HG02943 (cell line): ENCODE data around the gene KRT86.
"Not testable (repeated sequence)": the region's sequence is repeated elsewhere in the genome, so short reads cannot be mapped to it uniquely, and the experiment has no call there.

Experiments used
- ATAC-seq: cut with Tn5 transposase; IDR thresholded peaks from one replicate; pipeline ENCODE4 v1.9.1; 2021; ENCODE audit warnings: mild to moderate bottlenecking, low read depth, moderate library complexity; ENCODE audit not compliant: unreplicated experiment

The KRT86 gene

DNA sequence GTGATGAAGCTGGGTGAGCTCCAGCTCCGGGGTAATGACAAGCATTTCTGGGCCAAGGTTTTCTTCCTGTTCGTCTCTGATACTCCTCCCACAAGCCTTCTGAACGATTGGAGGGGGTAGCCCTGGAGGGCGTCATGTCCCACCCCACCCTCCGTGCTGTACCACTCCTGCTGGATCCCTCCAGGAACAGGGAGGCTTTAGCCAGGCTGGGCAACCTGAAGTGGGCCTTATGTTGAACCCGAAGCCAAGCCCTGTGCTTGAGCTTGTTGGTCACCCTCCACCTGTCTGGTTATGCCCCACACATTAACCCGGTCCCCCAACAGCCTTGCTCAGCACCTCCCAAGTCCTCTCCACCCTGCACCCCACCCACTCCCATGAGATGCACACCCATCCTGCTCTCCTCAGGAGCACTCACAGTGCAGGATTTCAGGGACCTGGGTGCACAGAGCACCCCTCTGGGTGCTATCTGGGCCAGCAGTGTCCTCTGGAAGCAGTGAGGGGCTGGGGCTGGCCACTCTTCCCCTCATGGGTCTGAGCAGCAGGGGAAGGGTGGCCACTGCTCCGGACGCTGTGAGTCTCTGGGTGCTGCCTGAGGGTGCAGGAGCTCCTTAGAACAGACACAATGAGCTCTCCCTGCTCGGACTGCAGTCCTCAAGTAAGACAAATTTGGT lies 53.5 kb downstream of the KRT86 start:
- no peak for ATAC-seq

DNA sequence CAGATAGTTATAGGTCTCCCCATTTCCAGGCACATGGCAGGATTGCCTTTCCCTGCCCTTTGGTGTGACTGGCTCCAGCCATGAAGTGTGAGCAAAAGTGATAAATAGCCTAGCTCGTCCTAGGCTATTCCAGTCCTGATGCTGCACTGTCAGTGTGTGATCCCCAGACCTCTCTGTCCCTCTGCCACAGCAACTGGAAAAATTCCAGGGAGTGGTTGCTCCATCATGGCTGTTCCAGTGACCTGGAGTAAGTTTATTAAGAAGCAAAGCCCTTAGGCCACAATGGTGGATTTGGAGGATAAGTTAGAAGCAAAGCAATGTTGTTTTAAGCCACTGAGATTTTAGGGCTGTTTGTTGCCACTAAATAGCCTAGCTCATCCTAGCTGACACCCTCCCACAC lies 56.6 kb downstream of the KRT86 start:
- no peak for ATAC-seq

DNA sequence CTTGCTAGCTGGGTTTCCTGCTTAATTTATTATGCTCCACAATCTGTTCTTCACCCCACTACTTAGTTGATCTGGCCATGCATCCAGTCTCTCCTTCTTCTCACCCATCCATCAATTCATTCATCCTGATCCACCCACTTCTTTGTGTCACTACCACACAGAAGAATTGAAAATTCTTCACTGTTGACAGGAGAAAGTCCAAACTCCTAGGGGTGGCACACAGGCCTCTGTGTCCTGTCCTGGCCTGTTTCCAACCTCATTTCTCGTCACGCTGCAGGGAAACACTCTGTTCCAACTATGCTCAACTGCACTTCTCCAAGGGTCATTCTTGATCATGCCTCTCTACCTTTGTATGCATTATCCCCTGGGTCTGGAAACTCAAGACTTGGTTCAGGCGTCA lies 57.4 kb downstream of the KRT86 start:
- ATAC-seq: no peak

DNA sequence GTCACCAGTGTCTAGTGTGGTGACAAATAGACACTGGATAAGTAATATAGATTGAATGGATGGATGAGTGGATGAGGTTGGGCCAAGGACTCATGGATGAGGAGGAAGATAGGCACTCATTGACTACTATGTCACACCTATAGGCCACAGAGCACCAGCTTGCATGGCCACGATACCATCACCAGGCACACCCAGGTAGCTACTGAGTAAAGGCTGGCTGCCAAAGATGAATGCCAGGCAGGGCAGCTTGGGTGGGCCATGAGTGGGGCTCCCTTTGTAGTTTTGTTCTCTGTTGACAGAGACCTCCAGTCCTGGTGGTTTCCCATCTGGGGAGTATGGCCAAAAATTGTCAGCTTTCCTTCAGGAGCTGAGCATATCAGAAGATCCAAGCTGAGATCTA lies 57.9 kb downstream of the KRT86 start:
- no peak for ATAC-seq

DNA sequence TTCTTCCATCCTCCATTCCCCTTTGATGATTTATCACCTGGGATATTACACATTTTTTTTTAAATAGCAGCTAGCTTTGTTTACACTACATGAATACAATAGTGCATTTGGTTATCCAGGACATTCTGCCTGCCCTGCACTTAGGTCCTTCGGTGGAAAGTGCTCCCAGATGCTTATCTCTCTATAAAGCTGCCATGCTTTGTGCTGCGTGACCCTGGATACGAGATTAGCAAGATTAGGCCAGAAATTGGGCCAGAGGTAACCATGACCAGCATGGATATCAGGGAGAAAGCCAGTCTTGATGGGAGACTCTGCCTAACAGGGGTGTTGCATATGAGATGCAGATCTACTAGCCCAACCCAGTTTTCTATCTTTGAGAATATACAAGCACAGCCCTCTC lies 58.9 kb downstream of the KRT86 start:
- ATAC-seq: no peak

DNA sequence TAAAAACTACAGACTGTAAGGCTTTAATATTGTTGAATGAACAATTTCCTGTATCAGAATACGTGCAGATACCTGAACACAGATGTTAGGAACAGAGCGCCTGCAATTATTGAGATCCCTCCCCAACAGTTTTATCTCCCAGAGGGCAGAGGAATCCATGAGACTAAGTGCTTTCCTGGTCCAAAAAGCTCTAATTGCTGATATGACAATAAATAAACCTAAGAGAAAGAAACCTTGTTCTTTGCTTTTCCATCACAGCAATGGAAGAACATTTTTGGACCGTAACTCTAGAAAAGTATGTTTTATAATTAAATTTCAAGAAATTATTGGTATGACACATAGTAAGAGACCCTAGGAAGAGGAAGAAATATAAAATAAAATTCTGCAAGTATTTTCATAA lies 59.7 kb downstream of the KRT86 start:
- no peak for ATAC-seq

DNA sequence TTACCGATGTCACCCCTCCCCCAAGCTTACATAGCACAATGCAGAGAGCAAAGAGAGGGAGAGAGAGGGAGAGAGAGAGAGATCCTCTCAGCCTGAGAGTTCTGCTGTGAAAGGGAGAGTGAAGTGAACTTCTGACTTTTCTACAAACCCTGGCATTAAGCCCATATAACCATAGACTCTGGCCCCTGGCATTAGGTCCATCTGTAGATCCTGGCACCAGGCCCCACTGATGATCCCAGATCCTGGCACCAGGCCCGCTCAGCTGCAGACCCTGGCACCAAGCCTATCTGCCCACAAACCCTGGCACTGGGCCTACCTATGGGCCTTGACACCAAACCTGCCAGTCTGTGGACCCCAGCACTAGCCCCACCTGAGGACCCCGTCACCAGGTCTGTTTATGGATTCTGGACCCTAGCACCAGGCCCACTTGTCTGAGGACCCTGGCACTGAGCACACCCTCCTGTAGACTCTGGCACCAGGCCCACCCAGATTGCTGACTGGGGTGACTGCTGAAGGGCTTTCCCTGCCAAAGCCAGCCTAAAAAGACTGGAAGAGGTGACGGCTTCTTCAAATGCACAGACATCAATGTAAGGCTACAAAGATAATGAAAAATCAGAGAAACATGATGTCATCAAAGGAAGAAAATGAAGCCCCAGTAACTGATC lies 61.3 kb downstream of the KRT86 start:
- ATAC-seq: no peak

DNA sequence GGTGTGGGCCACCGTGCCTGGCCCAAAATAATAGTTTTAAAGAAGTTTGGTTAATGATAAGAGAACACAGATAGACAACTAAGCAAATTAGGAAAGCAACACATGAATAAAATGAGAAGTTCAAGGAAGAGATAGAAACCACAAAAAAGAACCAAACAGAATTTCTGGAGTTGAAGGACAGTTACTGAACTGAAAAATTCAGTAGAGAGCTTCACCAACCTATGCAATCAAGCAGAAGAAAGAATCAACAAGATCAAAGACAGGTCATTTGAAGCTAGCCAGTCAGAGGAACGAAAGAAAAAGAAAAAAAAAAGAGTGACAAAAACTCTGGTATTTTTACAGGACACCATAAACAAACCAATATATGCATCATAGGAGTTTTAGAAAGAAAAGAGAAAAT lies 62.2 kb downstream of the KRT86 start:
- no peak for ATAC-seq

DNA sequence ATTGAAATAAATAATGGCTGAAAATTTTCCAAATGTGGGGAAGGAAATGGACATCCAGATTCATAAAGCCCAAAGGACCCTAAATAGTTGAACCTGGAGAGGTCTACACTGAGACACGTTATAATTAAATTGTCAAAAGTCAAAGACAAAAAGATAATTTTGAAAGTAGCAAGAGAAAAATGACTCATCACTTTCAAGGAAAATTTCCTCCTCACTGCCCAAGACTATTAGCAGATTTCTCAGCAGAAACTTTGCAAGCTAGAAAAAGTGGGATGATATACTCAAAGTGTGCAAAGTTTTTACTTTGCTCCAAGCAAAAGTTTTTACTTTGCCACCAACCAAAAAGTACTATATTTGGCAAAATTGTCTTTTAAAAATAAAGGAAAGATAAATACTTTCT lies 62.6 kb downstream of the KRT86 start:
- ATAC-seq: no peak

DNA sequence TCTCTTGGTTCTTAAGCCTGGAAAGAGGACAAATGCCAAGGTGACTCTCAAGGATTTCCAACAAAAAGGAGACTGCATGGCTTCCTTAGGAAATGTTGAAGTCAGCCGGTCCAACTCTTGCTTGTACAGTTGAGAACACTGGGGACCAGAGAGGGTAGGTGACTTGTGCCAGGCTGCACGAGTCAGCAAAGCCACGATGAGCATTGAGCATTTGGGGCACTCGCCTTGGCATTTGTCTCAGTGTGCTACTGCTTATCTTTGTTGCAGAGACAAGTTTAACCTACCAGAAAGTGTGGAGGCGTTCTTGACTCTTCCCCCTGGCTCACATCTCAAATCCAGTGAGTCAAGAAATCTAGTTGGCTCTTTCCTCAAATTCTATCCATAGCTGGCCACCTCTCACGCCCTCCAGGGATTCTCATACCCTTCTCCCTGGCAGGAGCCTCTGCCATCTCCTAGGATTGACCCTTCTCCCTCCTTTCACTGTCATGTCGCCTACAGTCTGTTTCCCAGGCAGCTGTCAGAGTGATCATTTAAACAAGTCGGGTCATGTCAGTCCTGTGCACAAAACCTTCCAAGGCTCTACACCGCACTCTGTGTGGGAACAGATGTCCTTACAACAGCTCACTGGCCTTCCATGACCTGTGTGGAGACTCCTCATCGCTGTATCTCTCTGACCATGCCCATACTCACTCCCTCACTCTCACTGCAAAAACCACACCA lies 64.0 kb downstream of the KRT86 start:
- ATAC-seq: no peak

DNA sequence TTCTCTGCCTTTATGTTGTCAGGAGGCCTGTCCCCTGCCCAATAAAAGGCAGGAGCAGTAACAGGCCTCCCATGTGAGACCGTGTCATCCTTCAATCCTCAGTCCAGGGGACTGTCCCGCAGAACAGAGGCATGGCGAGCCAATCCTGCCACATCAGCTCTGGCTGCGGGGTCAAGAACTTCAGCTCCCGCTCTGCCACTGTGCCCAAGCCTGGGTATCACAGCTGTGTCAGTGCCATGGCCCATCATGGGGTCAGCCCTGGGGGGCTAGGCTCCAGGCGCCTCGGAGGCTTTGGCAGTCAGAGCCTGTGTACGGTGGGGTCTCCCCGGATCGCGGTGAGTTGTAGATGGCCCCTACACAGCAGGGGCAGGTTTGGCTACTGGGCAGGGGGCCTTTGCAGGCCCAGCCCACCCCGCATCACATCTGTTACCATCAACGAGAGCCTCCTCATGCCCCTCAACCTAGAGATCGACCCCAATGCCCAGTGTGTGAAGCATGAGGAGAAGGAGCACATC lies 66.7 kb downstream of the KRT86 start:
- ATAC-seq: no peak

DNA sequence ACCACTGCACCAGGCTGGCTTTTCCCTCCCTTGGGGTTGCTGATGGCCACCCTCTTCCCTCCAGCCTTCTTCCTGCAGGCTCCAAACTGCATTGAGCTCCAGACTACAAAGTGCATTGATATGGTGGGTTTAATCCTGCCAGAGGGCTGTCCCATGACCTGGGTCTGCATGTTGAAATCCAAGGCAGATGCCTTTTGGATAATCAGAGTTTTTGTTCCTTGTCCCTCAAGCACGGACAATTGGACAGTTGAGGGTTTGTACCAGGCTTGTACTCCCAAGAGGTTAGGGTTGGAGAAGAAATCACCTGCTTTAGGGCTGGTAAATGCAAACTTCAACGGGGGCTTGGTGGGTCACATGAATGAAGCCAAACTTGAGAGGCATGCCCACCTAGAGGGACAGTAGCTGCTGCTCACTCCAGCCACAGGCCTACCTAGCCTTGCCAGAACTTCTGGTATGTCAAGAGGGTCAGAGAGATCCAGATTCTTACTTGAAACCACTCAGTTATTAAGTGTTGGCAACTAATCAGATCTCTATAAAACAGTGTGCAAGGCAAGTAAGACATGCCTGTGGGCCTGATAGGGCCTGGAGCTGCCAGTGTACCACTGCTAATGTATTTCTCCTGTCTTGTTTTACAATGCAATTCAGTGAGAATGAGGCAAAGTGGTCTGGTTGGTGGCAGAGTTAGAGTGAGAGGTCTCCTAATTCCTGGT lies 68.5 kb downstream of the KRT86 start:
- ATAC-seq: no peak

DNA sequence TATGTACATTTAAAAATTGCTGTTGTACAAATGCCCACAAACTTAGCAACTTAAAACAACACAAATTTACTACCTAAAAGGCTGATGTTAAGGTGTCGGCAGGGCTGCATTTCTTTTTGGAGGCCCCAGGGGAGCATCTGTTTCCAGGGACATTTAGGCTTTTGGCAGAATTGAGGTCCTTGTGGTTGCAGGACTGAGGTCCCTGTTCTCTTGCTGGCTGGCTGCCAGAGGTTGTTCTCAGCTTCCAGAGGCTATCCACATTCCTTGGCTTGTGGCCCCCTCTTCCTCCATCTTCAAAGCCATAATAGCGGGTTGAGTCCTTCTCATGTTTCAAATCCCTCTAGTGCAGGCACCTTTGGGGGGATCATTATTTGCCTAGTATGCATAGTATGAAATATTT lies 69.1 kb downstream of the KRT86 start:
- ATAC-seq: no peak

DNA sequence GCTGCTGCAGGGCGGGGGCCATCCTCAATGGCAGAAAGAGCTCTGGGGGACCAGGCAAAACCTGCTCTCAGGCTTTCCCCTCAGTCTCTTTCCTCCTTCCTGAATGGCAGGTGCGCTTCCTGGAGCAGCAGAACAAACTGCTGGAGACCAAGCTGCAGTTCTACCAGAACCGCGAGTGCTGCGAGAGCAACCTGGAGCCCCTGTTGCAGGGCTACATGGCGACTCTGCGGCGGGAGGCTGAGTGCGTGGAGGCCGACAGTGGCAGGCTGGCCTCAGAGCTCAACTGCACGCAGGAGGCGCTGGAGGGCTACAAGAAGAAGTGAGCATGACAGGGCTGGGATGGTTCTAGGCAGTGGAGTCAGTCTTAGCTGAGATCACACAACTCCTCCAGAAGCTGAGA lies 69.7 kb downstream of the KRT86 start:
- ATAC-seq: no peak

DNA sequence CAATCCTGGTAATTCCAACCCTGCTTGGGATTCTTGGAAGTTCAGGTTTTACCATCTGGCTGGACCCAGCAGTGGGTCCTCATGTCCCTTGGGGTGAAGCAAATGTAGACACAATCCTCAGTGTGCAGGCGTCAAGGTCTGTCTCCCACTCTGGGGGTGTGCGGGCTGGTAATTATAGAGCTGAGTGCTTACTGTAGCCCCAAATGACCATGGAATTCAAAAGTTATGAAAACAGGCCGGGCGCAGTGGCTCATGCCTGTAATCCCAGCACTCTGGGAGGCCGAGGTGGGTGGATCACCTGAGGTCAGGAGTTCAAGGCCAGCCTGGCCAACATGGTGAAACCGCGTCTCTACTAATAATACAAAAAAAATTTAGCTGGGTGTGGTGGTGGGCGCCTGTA lies 70.6 kb downstream of the KRT86 start:
- ATAC-seq: not testable (repeated sequence)

DNA sequence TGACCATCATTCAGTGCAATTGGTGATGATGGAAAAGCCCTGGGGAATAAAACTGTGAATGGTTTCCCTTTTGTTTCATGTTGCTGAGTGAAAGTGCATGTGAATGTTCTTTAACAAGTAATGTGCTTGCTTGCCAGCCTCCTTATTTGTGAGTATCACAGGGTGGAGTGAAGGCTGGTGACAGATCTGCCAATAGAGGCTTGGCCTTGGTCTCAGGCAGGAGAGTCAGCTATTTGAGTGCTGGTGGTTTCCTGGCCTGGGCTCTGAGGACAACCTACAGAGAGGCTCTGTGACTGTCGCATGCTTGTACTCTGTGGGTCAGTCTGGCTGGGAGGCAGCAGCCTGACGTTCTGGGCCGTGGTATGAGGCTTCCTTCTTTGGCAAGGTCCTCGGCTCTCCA lies 72.1 kb downstream of the KRT86 start:
- ATAC-seq: no peak

DNA sequence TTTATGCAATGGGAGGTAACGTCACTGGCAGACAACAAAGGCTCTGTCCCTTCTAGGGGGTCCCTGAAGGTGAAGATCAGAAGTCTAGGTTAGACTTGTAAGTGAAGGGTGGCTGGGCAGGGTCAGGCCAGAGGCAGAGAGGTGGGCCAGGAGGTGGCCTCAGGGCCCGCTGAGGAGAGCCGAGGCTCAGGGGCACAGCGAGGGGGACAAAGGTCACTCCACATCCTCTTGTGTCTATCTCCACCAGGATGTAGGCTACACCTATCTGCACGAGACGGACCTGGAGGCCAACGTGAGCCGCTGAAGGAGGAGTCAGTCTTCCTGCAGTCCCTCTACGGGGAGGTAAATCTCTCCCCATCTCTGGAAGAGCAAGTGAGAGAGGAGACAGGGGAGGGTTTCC lies 72.6 kb downstream of the KRT86 start:
- no peak for ATAC-seq

DNA sequence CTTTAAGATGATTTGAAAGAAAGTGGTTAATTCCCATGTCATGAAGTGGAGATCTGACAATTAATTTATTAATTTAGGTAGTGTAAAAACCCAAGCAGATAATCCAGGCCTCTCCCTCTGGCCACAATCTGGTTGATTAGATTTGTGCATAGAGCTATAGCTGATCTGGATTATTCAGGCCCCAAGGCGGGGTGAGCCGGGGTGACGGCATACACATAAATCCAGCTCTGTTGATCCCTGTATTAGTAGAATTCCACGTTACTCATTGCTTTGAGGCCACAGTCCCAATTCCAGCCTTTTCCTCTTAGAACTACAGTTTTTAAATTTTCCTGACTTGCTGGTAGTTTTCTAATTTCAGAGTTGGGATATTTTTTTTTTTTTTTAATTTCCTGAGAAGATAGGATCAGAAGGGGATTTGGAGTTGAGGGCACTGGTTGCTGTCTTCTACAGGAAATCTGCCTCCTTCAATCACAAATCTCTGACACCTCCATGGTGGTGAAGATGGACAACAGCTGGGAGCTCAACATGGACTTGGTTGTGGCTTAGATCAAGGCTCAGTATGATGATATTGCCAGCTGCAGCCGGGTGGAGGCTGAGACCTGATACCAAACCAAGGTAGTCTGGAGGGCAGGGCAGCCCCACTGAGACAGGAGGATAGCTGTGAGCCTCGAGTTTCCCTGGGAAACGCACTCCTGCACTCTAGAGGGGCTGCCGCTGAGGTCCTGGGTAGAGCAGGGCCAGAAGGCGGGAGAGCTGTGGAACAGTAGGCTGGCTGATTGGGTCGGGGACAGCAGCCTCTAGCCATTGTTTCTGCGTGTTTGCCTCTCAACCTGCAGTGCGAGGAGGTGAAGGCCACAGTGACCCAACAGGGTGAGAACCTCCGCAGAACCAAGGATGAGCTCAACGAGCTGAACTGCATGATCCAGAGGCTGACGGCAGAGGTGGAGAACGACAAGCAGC lies 73.4 kb downstream of the KRT86 start:
- ATAC-seq: no peak

DNA sequence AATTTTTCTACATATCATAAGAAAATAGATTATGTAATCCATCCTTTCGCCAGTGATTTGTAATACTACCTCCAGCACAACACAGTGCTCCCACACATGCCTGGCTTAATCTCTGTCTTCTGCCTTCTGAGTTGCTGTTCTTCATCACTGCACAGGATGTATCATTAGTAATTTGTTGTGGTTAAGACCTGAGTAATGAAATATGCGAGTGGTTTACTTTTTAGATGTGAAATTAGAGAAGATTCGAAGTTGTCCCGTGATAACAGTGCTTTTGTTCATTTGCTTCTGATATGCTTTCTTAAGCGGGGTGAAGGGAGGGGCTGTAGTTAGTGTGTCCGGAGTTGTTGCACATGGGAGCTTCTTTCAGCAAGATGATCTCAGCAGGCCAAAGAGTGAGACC lies 74.8 kb downstream of the KRT86 start:
- no peak for ATAC-seq

DNA sequence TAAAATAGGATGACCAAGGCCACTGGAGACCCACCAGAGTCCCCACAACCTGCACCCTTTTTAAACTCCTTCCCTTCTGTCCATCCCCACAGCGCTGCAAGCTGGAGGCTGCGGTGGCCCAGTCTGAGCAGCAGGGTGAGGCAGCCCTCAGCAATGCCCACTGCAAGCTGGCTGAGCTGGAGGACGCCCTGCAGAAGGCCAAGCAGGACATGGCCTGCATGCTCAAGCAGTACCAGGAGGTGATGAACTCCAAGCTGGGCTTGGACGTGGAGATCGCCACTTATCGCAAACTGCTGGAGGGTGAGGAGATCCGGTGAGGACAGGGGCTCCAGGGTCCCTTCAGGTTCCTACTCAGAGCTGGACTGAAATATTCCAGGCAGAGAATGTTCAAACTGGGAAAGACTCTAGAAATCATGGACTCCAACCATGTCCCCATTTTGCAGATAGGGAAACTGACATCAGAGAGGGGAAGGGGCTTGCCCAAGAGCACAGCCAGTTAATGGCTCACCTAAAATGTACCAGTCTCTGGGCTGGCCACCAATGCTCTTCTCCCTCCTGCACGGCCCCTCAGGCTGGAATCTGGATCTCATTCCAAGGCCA lies 75.7 kb downstream of the KRT86 start:
- ATAC-seq: no peak
